ENCODE results near the gene FDXACB1.

FDXACB1 gene

GRCh38 chr11:111878849-111879636 lies at the start of gene FDXACB1, which contains the start of gene CFAP68:
FDXACB1 (minus strand) TSS chr11:111879165; CDS start chr11:111879132, 33 bp downstream.
CFAP68 (plus strand) TSS chr11:111879541; CDS start chr11:111879561, 20 bp downstream.
- peak; percentile 98 for DNase-seq (ENCODE audit: low spot score)

GRCh38 chr11:111926505-111927391 lies 47.8 kb upstream of the FDXACB1 start:
- peak; percentile 99 for DNase-seq (ENCODE audit: low spot score)

- no peak for DNase-seq (ENCODE audit: low spot score)
Observed at GRCh38 chr11:111925953-111926352, 47.0 kb upstream of the FDXACB1 start.

- no peak for DNase-seq (ENCODE audit: low spot score)
Observed at GRCh38 chr11:111923951-111924350, 45.0 kb upstream of the FDXACB1 start.

- no peak for DNase-seq (ENCODE audit: low spot score)
Observed at GRCh38 chr11:111923351-111923788, 44.4 kb upstream of the FDXACB1 start.

- DNase-seq (ENCODE audit: low spot score) = no peak
Observed at GRCh38 chr11:111922803-111923202, 43.8 kb upstream of the FDXACB1 start.

- no peak for DNase-seq (ENCODE audit: low spot score)
Observed at GRCh38 chr11:111921541-111922230, 42.7 kb upstream of the FDXACB1 start.

GRCh38 chr11:111920908-111921307 lies 41.9 kb upstream of the FDXACB1 start:
- no peak for DNase-seq (ENCODE audit: low spot score)

- DNase-seq (ENCODE audit: low spot score) = no peak
Observed at GRCh38 chr11:111918390-111919256, 39.7 kb upstream of the FDXACB1 start, which contains the start of gene C11orf52. C11orf52 (plus strand) TSS chr11:111918913; CDS start chr11:111918973, 60 bp downstream.

GRCh38 chr11:111917788-111918187 lies 38.8 kb upstream of the FDXACB1 start:
- no peak for DNase-seq (ENCODE audit: low spot score)

GRCh38 chr11:111917312-111917711 lies 38.3 kb upstream of the FDXACB1 start:
- DNase-seq (ENCODE audit: low spot score) = no peak

GRCh38 chr11:111916768-111917167 lies 37.8 kb upstream of the FDXACB1 start:
- DNase-seq (ENCODE audit: low spot score) = no peak

- peak; percentile 90 for DNase-seq (ENCODE audit: low spot score)
Observed at GRCh38 chr11:111913997-111914396, 35.0 kb upstream of the FDXACB1 start.

- peak; percentile 51 for DNase-seq (ENCODE audit: low spot score)
Observed at GRCh38 chr11:111913031-111913861, 34.3 kb upstream of the FDXACB1 start.

- DNase-seq (ENCODE audit: low spot score) = no peak
Observed at GRCh38 chr11:111912535-111912934, 33.6 kb upstream of the FDXACB1 start, which contains the start of gene HSPB2. HSPB2 (plus strand) TSS chr11:111912734; CDS start chr11:111912830, 96 bp downstream.

- DNase-seq (ENCODE audit: low spot score) = peak; percentile 96
Observed at GRCh38 chr11:111911563-111912401, 32.8 kb upstream of the FDXACB1 start, which contains the start of gene CRYAB. CRYAB (minus strand) TSS chr11:111911770; CDS start chr11:111911724, 46 bp downstream.

GRCh38 chr11:111910676-111911562 lies 32.0 kb upstream of the FDXACB1 start:
- peak; percentile 95 for DNase-seq (ENCODE audit: low spot score)

GRCh38 chr11:111909378-111909777 lies 30.4 kb upstream of the FDXACB1 start:
- DNase-seq (ENCODE audit: low spot score) = peak; percentile 8

Measured in Ammon's horn (tissue), 1 donor.